GM12873 (cell line): ENCODE data around the gene ITGAX.
A peak's percentile ranks its signal among the peaks of the same experiment; 100 is the strongest.

Experiments
- CTCF ChIP-seq: IDR thresholded peaks from 2 replicates; pipeline ENCODE4 v1.5.1; 2012; ENCODE audit warnings: low read depth, mild to moderate bottlenecking, moderate library complexity, low read length, control low read depth; ENCODE audit not compliant: insufficient read depth; ENCODE audit errors: missing control alignments

ITGAX gene

DNA sequence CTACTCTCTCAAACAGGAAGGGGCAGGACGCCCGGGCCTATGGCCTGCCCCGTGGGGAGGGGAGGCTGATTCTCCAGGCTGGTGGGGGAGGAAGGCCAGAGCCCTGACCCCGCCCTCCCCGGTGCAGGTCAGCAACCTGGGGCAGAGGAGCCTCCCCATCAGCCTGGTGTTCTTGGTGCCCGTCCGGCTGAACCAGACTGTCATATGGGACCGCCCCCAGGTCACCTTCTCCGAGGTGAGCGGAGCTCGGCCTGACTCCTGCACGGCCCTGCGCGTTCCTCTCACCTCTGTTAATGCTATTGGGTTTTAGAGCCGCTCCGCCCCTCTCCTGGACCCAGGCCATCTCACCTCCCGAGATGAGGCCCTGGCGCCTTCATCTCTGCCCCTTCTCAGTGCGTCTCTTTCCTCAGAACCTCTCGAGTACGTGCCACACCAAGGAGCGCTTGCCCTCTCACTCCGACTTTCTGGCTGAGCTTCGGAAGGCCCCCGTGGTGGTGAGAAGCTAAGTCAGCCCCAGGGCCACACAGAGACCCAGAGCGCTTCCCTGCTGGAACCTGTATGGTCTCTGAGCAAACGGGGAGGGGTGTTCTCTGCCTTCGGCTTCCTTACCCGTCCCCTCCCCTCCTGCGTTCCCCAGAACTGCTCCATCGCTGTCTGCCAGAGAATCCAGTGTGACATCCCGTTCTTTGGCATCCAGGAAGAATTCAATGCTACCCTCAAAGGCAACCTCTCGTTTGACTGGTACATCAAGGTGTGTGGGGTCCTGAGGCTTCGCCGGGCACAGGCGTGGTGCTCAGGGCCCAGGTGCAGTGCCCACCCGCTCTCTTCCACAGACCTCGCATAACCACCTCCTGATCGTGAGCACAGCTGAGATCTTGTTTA is 25.1 kb upstream of the ITGAX start:
- no peak for TF ChIP-seq CTCF

DNA sequence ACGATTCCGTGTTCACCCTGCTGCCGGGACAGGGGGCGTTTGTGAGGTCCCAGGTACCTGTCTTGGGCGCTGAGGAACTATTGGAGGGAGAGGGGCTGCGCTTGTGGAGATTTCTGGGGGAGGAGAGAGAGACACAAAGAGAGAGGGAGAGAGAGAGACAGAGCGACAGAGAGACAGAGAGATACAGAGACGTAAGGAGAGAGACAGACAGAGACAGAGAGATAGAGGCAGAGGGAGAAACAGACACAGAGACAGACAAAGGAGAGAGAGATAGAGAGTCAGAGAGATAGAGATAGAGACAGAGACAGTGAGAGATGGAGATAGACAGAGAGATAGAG is 24.5 kb upstream of the ITGAX start:
- no peak for TF ChIP-seq CTCF

DNA sequence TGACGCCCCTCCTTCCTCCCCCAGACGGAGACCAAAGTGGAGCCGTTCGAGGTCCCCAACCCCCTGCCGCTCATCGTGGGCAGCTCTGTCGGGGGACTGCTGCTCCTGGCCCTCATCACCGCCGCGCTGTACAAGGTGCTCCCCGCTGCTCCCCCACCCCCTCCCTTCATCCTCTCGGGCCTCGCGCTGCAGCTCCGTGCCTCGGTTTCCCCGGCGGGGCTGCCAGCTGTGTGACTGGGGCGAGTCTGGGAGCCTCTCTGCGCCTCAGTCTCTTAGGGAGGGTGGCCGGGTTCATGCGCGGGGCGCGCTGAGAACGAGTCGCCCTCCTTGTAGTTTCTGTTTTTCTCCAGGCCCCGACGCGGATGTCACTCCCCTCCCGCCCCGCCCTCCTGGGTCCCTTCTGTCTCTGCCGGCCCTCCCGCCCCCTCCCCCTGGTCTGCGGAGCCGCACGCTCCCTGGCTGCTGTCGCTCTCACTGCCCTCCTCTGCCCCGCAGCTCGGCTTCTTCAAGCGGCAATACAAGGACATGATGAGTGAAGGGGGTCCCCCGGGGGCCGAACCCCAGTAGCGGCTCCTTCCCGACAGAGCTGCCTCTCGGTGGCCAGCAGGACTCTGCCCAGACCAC is 23.7 kb upstream of the ITGAX start:
- TF ChIP-seq CTCF: no peak

DNA sequence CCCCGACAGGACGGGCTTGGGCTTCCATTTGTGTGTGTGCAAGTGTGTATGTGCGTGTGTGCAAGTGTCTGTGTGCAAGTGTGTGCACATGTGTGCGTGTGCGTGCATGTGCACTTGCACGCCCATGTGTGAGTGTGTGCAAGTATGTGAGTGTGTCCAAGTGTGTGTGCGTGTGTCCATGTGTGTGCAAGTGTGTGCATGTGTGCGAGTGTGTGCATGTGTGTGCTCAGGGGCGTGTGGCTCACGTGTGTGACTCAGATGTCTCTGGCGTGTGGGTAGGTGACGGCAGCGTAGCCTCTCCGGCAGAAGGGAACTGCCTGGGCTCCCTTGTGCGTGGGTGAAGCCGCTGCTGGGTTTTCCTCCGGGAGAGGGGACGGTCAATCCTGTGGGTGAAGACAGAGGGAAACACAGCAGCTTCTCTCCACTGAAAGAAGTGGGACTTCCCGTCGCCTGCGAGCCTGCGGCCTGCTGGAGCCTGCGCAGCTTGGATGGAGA is 23.1 kb upstream of the ITGAX start:
- TF ChIP-seq CTCF: no peak

DNA sequence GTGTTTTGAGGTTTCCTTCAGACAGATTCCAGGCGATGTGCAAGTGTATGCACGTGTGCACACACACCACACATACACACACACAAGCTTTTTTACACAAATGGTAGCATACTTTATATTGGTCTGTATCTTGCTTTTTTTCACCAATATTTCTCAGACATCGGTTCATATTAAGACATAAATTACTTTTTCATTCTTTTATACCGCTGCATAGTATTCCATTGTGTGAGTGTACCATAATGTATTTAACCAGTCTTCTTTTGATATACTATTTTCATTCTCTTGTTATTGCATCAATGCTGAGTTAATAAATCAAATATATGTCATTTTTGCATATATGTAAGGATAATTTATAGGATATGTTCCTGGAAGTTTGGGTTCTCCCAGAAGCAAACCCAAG is 22.4 kb upstream of the ITGAX start:
- TF ChIP-seq CTCF: no peak

DNA sequence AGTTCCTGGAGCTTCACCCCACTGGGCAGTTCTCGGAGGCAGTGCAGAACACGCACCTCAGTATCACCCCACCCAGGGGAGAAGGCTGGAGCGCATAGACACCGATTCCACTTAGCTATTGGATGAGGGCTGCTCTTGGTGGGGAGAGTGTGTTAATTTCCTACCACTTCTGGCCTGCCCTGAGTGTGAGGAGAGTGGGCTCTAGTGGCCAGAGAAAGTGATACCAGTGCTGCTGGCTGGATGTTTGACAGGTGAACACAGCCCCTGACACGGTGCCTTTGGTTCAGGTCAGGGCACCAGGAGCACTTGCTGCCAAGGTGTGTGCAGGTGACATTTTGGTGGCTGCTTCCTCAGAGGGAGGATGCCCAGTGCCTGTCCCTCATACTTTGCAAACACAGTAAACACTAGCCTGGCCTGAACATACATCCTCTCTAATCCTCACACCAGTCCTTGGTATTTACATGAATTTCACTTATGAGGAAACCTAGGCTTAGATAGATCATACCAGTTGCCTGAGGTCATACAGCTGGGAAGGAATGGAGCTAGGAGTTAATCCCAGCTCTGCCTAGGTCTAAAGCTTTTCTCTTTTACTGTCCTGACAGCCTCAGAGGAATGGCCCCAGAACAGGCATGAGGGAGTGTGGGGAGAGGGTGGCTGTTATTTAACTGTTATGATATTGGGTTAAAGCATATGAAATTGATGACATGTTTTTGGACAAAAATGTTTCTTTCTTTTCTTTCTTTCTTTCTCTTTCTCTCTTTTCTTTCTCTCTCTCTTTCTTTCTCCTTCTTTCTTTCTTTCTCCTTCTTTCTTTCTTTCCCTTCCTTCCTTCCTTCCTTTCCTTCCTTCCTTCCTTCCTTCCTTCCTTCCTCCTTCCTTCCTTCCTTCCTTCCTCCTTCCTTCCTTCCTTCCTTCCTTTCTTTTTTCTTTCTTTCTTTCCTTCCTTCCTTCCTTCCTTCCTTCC is 21.0 kb upstream of the ITGAX start:
- TF ChIP-seq CTCF: peak; percentile 80
